ENCODE data around the gene ICA1. TPM values are rescaled to one million over a fixed set of nuclear protein-coding genes. Genes with fewer than 3 reads are reported as not detected.

ICA1 gene
- total RNA-seq, 1 experiment from 2014 or later: 0.19 TPM

- Histone ChIP-seq H3K79me2 (ENCODE audit: low read length) (no peaks in the 10 kb centered on the region), H3K9ac (ENCODE audit: low read length) (no peak overlapping the region), H3K36me3 (ENCODE audit: insufficient read depth, low read length) (no peaks in the 10 kb centered on the region), H2AFZ (ENCODE audit: low read length) (no peak overlapping the region), H3K27me3 (ENCODE audit: low read length) (no peaks in the 10 kb centered on the region), H3K9me3 (ENCODE audit: low read length) (no peaks in the 10 kb centered on the region), H3K27ac (ENCODE audit: low read length) (no peak overlapping the region), H3K9me2 (replicated peaks; ENCODE audit: insufficient read depth, low read length) (no peaks in the 10 kb centered on the region), H3K4me2 (ENCODE audit: low read depth, low read length, poor library complexity, severe bottlenecking) (no peak overlapping the region), H4K20me1 (ENCODE audit: insufficient read depth, low read depth, low read length) (no peaks in the 10 kb centered on the region), H3K4me1 (ENCODE audit: low read length) (peaks cover 10% of the 10 kb centered on the region), H3K4me3 (ENCODE audit: low read length) (no peak overlapping the region)
- DNase-seq: no peak
These were observed 99.8 kb downstream of the ICA1 start for GRCh38 chr7:8162181-8162580.

GRCh38 chr7:8161364-8161828, 100.6 kb downstream of the ICA1 start:
- Histone ChIP-seq H3K79me2 (ENCODE audit: low read length) (no peaks in the 10 kb centered on the region), H3K4me2 (ENCODE audit: low read depth, low read length, poor library complexity, severe bottlenecking) (no peak overlapping the region), H3K4me1 (ENCODE audit: low read length) (peaks cover 10% of the 10 kb centered on the region), H3K27me3 (ENCODE audit: low read length) (no peaks in the 10 kb centered on the region), H3K9me2 (replicated peaks; ENCODE audit: insufficient read depth, low read length) (no peaks in the 10 kb centered on the region), H3K36me3 (ENCODE audit: insufficient read depth, low read length) (no peaks in the 10 kb centered on the region), H3K9ac (ENCODE audit: low read length) (no peak overlapping the region), H4K20me1 (ENCODE audit: insufficient read depth, low read depth, low read length) (no peaks in the 10 kb centered on the region), H3K27ac (ENCODE audit: low read length) (no peak overlapping the region), H2AFZ (ENCODE audit: low read length) (no peak overlapping the region), H3K9me3 (ENCODE audit: low read length) (no peaks in the 10 kb centered on the region), H3K4me3 (ENCODE audit: low read length) (no peak overlapping the region)
- no peak for DNase-seq

- no peak overlapping the region for H2AFZ ChIP-seq (ENCODE audit: low read length)
- no peaks in the 10 kb centered on the region for H4K20me1 ChIP-seq (ENCODE audit: insufficient read depth, low read depth, low read length)
- H3K27me3 ChIP-seq (ENCODE audit: low read length): no peaks in the 10 kb centered on the region
- H3K4me3 ChIP-seq (ENCODE audit: low read length): no peak overlapping the region
- no peak overlapping the region for H3K27ac ChIP-seq (ENCODE audit: low read length)
- no peaks in the 10 kb centered on the region for H3K9me3 ChIP-seq (ENCODE audit: low read length)
- no peak overlapping the region for H3K4me2 ChIP-seq (ENCODE audit: low read depth, low read length, poor library complexity, severe bottlenecking)
- H3K9me2 ChIP-seq (replicated peaks; ENCODE audit: insufficient read depth, low read length): no peaks in the 10 kb centered on the region
- H3K36me3 ChIP-seq (ENCODE audit: insufficient read depth, low read length): no peaks in the 10 kb centered on the region
- no peak overlapping the region for H3K9ac ChIP-seq (ENCODE audit: low read length)
- no peak for DNase-seq
- H3K79me2 ChIP-seq (ENCODE audit: low read length): no peaks in the 10 kb centered on the region
- H3K4me1 ChIP-seq (ENCODE audit: low read length): peaks cover 10% of the 10 kb centered on the region
These were observed 101.1 kb downstream of the ICA1 start for GRCh38 chr7:8160779-8161345.

- H3K27ac ChIP-seq (ENCODE audit: low read length): no peak overlapping the region
- no peak overlapping the region for H3K9ac ChIP-seq (ENCODE audit: low read length)
- peaks cover 8% of the 10 kb centered on the region for H3K4me1 ChIP-seq (ENCODE audit: low read length)
- no peak for DNase-seq
- H3K9me3 ChIP-seq (ENCODE audit: low read length): no peaks in the 10 kb centered on the region
- no peak overlapping the region for H3K4me3 ChIP-seq (ENCODE audit: low read length)
- no peaks in the 10 kb centered on the region for H3K79me2 ChIP-seq (ENCODE audit: low read length)
- H3K4me2 ChIP-seq (ENCODE audit: low read depth, low read length, poor library complexity, severe bottlenecking): no peak overlapping the region
- no peaks in the 10 kb centered on the region for H3K9me2 ChIP-seq (replicated peaks; ENCODE audit: insufficient read depth, low read length)
- no peaks in the 10 kb centered on the region for H4K20me1 ChIP-seq (ENCODE audit: insufficient read depth, low read depth, low read length)
- H2AFZ ChIP-seq (ENCODE audit: low read length): no peak overlapping the region
- no peaks in the 10 kb centered on the region for H3K27me3 ChIP-seq (ENCODE audit: low read length)
- H3K36me3 ChIP-seq (ENCODE audit: insufficient read depth, low read length): no peaks in the 10 kb centered on the region
These were observed 101.7 kb downstream of the ICA1 start for GRCh38 chr7:8160250-8160649.

- DNase-seq: no peak
- Histone ChIP-seq H3K9me2 (replicated peaks; ENCODE audit: insufficient read depth, low read length) (no peaks in the 10 kb centered on the region), H3K36me3 (ENCODE audit: insufficient read depth, low read length) (no peaks in the 10 kb centered on the region)
These were observed 102.4 kb downstream of the ICA1 start for GRCh38 chr7:8159595-8159994.

GRCh38 chr7:8157296-8157695, 104.7 kb downstream of the ICA1 start:
- no peaks in the 10 kb centered on the region for H3K9me3 ChIP-seq (ENCODE audit: low read length)
- no peak overlapping the region for H3K9ac ChIP-seq (ENCODE audit: low read length)
- no peaks in the 10 kb centered on the region for H3K79me2 ChIP-seq (ENCODE audit: low read length)
- H3K4me2 ChIP-seq (ENCODE audit: low read depth, low read length, poor library complexity, severe bottlenecking): no peak overlapping the region
- no peaks in the 10 kb centered on the region for H3K9me2 ChIP-seq (replicated peaks; ENCODE audit: insufficient read depth, low read length)
- no peak overlapping the region for H3K27ac ChIP-seq (ENCODE audit: low read length)
- H3K4me3 ChIP-seq (ENCODE audit: low read length): no peak overlapping the region
- no peaks in the 10 kb centered on the region for H4K20me1 ChIP-seq (ENCODE audit: insufficient read depth, low read depth, low read length)
- H2AFZ ChIP-seq (ENCODE audit: low read length): no peak overlapping the region
- H3K27me3 ChIP-seq (ENCODE audit: low read length): no peaks in the 10 kb centered on the region
- no peaks in the 10 kb centered on the region for H3K4me1 ChIP-seq (ENCODE audit: low read length)
- no peak for DNase-seq
- H3K36me3 ChIP-seq (ENCODE audit: insufficient read depth, low read length): no peaks in the 10 kb centered on the region

More at GRCh38 chr7:8159595-8159994, 102.4 kb downstream of the ICA1 start:
- no peaks in the 10 kb centered on the region for H4K20me1 ChIP-seq (ENCODE audit: insufficient read depth, low read depth, low read length)
- H3K4me3 ChIP-seq (ENCODE audit: low read length): no peak overlapping the region
- H3K9me3 ChIP-seq (ENCODE audit: low read length): no peaks in the 10 kb centered on the region
- H3K4me2 ChIP-seq (ENCODE audit: low read depth, low read length, poor library complexity, severe bottlenecking): no peak overlapping the region
- no peak overlapping the region for H3K9ac ChIP-seq (ENCODE audit: low read length)
- no peak overlapping the region for H3K27ac ChIP-seq (ENCODE audit: low read length)
- H3K4me1 ChIP-seq (ENCODE audit: low read length): peaks cover 2% of the 10 kb centered on the region; the same call in 1 of the 2 replicates
- no peaks in the 10 kb centered on the region for H3K79me2 ChIP-seq (ENCODE audit: low read length)
- no peaks in the 10 kb centered on the region for H3K27me3 ChIP-seq (ENCODE audit: low read length)
- no peak overlapping the region for H2AFZ ChIP-seq (ENCODE audit: low read length)

- Histone ChIP-seq H3K9me3 (ENCODE audit: low read length) (no peaks in the 10 kb centered on the region), H4K20me1 (ENCODE audit: insufficient read depth, low read depth, low read length) (no peaks in the 10 kb centered on the region), H3K9me2 (replicated peaks; ENCODE audit: insufficient read depth, low read length) (no peaks in the 10 kb centered on the region), H3K27me3 (ENCODE audit: low read length) (no peaks in the 10 kb centered on the region), H3K79me2 (ENCODE audit: low read length) (no peaks in the 10 kb centered on the region), H3K4me1 (ENCODE audit: low read length) (peaks cover 3% of the 10 kb centered on the region), H3K4me3 (ENCODE audit: low read length) (no peak overlapping the region), H3K4me2 (ENCODE audit: low read depth, low read length, poor library complexity, severe bottlenecking) (no peak overlapping the region), H3K36me3 (ENCODE audit: insufficient read depth, low read length) (no peaks in the 10 kb centered on the region), H3K9ac (ENCODE audit: low read length) (no peak overlapping the region), H2AFZ (ENCODE audit: low read length) (no peak overlapping the region), H3K27ac (ENCODE audit: low read length) (no peak overlapping the region)
- no peak for DNase-seq
These were observed 106.1 kb downstream of the ICA1 start for GRCh38 chr7:8155836-8156235.

GRCh38 chr7:8154272-8154671, 107.7 kb downstream of the ICA1 start:
- Histone ChIP-seq H3K9me3 (ENCODE audit: low read length) (no peaks in the 10 kb centered on the region), H3K4me2 (ENCODE audit: low read depth, low read length, poor library complexity, severe bottlenecking) (no peak overlapping the region), H4K20me1 (ENCODE audit: insufficient read depth, low read depth, low read length) (no peaks in the 10 kb centered on the region), H2AFZ (ENCODE audit: low read length) (no peak overlapping the region), H3K4me3 (ENCODE audit: low read length) (no peak overlapping the region), H3K27ac (ENCODE audit: low read length) (no peak overlapping the region), H3K36me3 (ENCODE audit: insufficient read depth, low read length) (no peaks in the 10 kb centered on the region), H3K9ac (ENCODE audit: low read length) (no peak overlapping the region), H3K79me2 (ENCODE audit: low read length) (no peaks in the 10 kb centered on the region), H3K4me1 (ENCODE audit: low read length) (peaks cover 18% of the 10 kb centered on the region), H3K9me2 (replicated peaks; ENCODE audit: insufficient read depth, low read length) (no peaks in the 10 kb centered on the region), H3K27me3 (ENCODE audit: low read length) (no peaks in the 10 kb centered on the region)
- DNase-seq: no peak
